SK-N-SH treated with all-trans-retinoic acid at 6 μM for 48 hours (cell line): ENCODE measurements around the gene PAXIP1.
A peak's percentile ranks its signal among the peaks of the same experiment; 100 is the strongest.

ENCODE experiments used
- ATAC-seq: fragments of 200-7000 bp; cut with Tn5 transposase; 3 replicates; pipeline ENCODE4 v1.9.1; 2020; ENCODE audit warnings: mild to moderate bottlenecking, moderate library complexity
- ARNTL ChIP-seq: fragments of 450-650 bp; formaldehyde crosslinking; IDR thresholded peaks from 2 replicates; pipeline ENCODE4 v1.5.0; 2020; ENCODE audit warnings: low read depth, mild to moderate bottlenecking, moderate library complexity, borderline replicate concordance
- BACH2 ChIP-seq: fragments of 250-450 bp; sonication (Bioruptor Pico); IDR thresholded peaks from 2 replicates; pipeline ENCODE4 v1.9.0; 2021; ENCODE audit warnings: mild to moderate bottlenecking, borderline replicate concordance
- CSDC2 ChIP-seq: fragments of 250-450 bp; sonication (Bioruptor Pico); IDR thresholded peaks from 2 replicates; pipeline ENCODE4 v1.5.0; 2020; ENCODE audit warnings: mild to moderate bottlenecking, moderate library complexity
- ESRRG ChIP-seq: fragments of 250-450 bp; sonication (Bioruptor Pico); IDR thresholded peaks from 2 replicates; pipeline ENCODE4 v1.6.1; 2021; ENCODE audit warnings: mild to moderate bottlenecking
- GLIS3 ChIP-seq: fragments of 250-450 bp; sonication (Bioruptor Pico); IDR thresholded peaks from 2 replicates; pipeline ENCODE4 v1.5.0; 2020; ENCODE audit warnings: mild to moderate bottlenecking, moderate library complexity
- OSR1 ChIP-seq: fragments of 250-450 bp; sonication (Bioruptor Pico); IDR thresholded peaks from 2 replicates; pipeline ENCODE4 v1.8.0; 2022; ENCODE audit warnings: moderate library complexity, mild to moderate bottlenecking, inconsistent platforms
- PPARA ChIP-seq: fragments of 250-450 bp; sonication (Bioruptor Pico); IDR thresholded peaks from 2 replicates; pipeline ENCODE4 v1.5.0; 2020; ENCODE audit warnings: mild to moderate bottlenecking, borderline replicate concordance
- RARB ChIP-seq: fragments of 250-450 bp; sonication (Bioruptor Pico); IDR thresholded peaks from 2 replicates; pipeline ENCODE4 v1.8.0; 2021; ENCODE audit warnings: mild to moderate bottlenecking, moderate library complexity
- SNAI2 ChIP-seq: fragments of 250-450 bp; sonication (Bioruptor Pico); IDR thresholded peaks from 2 replicates; pipeline ENCODE4 v1.5.0; 2020; ENCODE audit warnings: mild to moderate bottlenecking, moderate library complexity
- TCF4 ChIP-seq: fragments of 250-450 bp; sonication (Bioruptor Pico); IDR thresholded peaks from 2 replicates; pipeline ENCODE4 v1.8.0; 2021; ENCODE audit warnings: mild to moderate bottlenecking, moderate library complexity, borderline replicate concordance
- TOX ChIP-seq: fragments of 250-450 bp; sonication (Bioruptor Pico); IDR thresholded peaks from 2 replicates; pipeline ENCODE4 v1.8.0; 2021; ENCODE audit warnings: mild to moderate bottlenecking, moderate library complexity, borderline replicate concordance
- ZC3H10 ChIP-seq: fragments of 250-450 bp; sonication (Bioruptor Pico); IDR thresholded peaks from 2 replicates; pipeline ENCODE4 v1.5.1; 2021; ENCODE audit warnings: mild to moderate bottlenecking, moderate library complexity
- ZFP3 ChIP-seq: fragments of 250-450 bp; sonication (Bioruptor Pico); IDR thresholded peaks from 2 replicates; pipeline ENCODE4 v1.5.0; 2020; ENCODE audit warnings: mild to moderate bottlenecking, moderate library complexity
- ZFP30 ChIP-seq: fragments of 450-650 bp; formaldehyde crosslinking; IDR thresholded peaks from 2 replicates; pipeline ENCODE4 v1.5.0; 2022; ENCODE audit warnings: mild to moderate bottlenecking, moderate library complexity
- ZNF565 ChIP-seq: fragments of 450-650 bp; formaldehyde crosslinking; conservative IDR thresholded peaks from 2 replicates; pipeline ENCODE4 v1.5.0; 2020; ENCODE audit warnings: low read depth, mild to moderate bottlenecking, moderate library complexity
- ZNF70 ChIP-seq: fragments of 450-650 bp; formaldehyde crosslinking; IDR thresholded peaks from 2 replicates; pipeline ENCODE4 v1.5.0; 2020; ENCODE audit warnings: mild to moderate bottlenecking, moderate library complexity
- ZNF8 ChIP-seq: fragments of 450-650 bp; formaldehyde crosslinking; IDR thresholded peaks from 2 replicates; pipeline ENCODE4 v1.5.0; 2020; ENCODE audit warnings: mild to moderate bottlenecking, moderate library complexity
- TF ChIP-seq, protein P1 (sequence below): fragments of 250-450 bp; sonication (Bioruptor Pico); IDR thresholded peaks from 2 replicates; pipeline ENCODE4 v1.8.0; 2021; ENCODE audit warnings: low read depth, mild to moderate bottlenecking, moderate library complexity, borderline replicate concordance
- TF ChIP-seq, protein P2 (sequence below): fragments of 250-450 bp; sonication (Bioruptor Pico); IDR thresholded peaks from 2 replicates; pipeline ENCODE4 v1.8.0; 2020; ENCODE audit warnings: mild to moderate bottlenecking, moderate library complexity, borderline replicate concordance
- TF ChIP-seq, protein P3 (sequence below): fragments of 250-450 bp; sonication (Bioruptor Pico); IDR thresholded peaks from 2 replicates; pipeline ENCODE4 v1.5.0; 2020; ENCODE audit warnings: mild to moderate bottlenecking, moderate library complexity
- TF ChIP-seq, protein P4 (sequence below): fragments of 250-450 bp; sonication (Bioruptor Pico); IDR thresholded peaks from 2 replicates; pipeline ENCODE4 v1.5.1; 2021; ENCODE audit warnings: mild to moderate bottlenecking, moderate library complexity

The PAXIP1 gene

DNA sequence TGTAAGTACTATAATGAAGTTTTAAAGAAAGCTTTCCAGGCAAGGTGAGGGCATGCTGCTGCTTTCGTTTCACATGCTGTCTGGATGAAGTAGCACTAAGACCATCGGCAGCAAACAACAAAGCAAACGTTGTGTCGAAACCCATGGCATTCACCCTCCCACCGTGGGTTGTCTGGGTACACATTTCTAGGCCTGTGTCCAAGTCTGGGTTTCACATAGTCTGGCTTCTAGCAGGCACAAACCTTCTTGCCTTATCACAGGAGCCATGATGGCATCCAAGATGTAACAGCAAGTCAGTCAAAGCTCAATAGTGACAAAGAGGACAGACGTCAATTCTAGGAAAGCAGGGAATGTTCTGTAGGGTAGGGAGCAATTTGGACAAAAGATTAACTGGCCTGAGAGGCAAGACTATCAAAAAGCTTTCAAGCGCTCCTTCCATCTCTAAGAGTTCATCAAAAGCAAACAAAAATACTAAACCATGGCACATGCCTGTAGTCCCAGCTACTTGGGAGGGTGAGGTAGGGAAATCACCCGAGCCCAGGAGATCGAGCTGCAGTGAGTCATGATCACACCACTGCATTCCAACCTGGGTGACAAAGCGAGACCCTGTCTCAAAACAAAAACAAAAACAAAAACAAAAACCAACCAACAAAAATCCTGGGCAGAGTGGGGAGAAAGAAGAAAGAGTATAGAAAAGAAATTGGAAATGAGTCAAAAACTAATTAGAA, 42.7 kb downstream of the PAXIP1 start:
- no peak for TF ChIP-seq TOX (CRISPR knock-in tag)
- TF ChIP-seq ZNF8 (CRISPR knock-in tag) = no peak
- ATAC-seq = no peak

- no peak for ATAC-seq
- TF ChIP-seq GLIS3 (CRISPR knock-in tag) = no peak
- no peak for TF ChIP-seq CSDC2
- TF ChIP-seq, protein P1, sequence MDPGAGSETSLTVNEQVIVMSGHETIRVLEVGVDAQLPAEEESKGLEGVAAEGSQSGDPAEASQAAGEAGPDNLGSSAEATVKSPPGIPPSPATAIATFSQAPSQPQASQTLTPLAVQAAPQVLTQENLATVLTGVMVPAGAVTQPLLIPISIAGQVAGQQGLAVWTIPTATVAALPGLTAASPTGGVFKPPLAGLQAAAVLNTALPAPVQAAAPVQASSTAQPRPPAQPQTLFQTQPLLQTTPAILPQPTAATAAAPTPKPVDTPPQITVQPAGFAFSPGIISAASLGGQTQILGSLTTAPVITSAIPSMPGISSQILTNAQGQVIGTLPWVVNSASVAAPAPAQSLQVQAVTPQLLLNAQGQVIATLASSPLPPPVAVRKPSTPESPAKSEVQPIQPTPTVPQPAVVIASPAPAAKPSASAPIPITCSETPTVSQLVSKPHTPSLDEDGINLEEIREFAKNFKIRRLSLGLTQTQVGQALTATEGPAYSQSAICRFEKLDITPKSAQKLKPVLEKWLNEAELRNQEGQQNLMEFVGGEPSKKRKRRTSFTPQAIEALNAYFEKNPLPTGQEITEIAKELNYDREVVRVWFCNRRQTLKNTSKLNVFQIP = no peak
- no peak for TF ChIP-seq ARNTL (CRISPR knock-in tag)
- TF ChIP-seq OSR1 (CRISPR knock-in tag) = no peak
- no peak for TF ChIP-seq SNAI2 (CRISPR knock-in tag)
- TF ChIP-seq RARB (CRISPR knock-in tag) = no peak
- TF ChIP-seq ZFP3 (CRISPR knock-in tag) = no peak
- TF ChIP-seq, all 23 proteins: peak for 0
These were observed 46.5 kb downstream of the PAXIP1 start for GRCh38 chr7:154956427-154956826.

- TF ChIP-seq ZFP3 (CRISPR knock-in tag) (no peak), ESRRG (no peak), RARB (CRISPR knock-in tag) (no peak), TOX (CRISPR knock-in tag) (no peak), OSR1 (CRISPR knock-in tag) (no peak), ZNF565 (no peak), BACH2 (CRISPR knock-in tag) (no peak)
- TF ChIP-seq, protein P2, sequence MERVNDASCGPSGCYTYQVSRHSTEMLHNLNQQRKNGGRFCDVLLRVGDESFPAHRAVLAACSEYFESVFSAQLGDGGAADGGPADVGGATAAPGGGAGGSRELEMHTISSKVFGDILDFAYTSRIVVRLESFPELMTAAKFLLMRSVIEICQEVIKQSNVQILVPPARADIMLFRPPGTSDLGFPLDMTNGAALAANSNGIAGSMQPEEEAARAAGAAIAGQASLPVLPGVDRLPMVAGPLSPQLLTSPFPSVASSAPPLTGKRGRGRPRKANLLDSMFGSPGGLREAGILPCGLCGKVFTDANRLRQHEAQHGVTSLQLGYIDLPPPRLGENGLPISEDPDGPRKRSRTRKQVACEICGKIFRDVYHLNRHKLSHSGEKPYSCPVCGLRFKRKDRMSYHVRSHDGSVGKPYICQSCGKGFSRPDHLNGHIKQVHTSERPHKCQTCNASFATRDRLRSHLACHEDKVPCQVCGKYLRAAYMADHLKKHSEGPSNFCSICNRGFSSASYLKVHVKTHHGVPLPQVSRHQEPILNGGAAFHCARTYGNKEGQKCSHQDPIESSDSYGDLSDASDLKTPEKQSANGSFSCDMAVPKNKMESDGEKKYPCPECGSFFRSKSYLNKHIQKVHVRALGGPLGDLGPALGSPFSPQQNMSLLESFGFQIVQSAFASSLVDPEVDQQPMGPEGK (CRISPR knock-in tag) = no peak
These were observed 49.8 kb downstream of the PAXIP1 start for GRCh38 chr7:154953006-154953684.

GRCh38 chr7:154950960-154951359, 52.0 kb downstream of the PAXIP1 start:
- no peak for TF ChIP-seq ARNTL (CRISPR knock-in tag)
- no peak for TF ChIP-seq ZNF565
- TF ChIP-seq, protein P1 = no peak
- no peak for TF ChIP-seq PPARA (CRISPR knock-in tag)
- no peak for TF ChIP-seq ESRRG
- TF ChIP-seq GLIS3 (CRISPR knock-in tag) = no peak
- TF ChIP-seq, protein P3, sequence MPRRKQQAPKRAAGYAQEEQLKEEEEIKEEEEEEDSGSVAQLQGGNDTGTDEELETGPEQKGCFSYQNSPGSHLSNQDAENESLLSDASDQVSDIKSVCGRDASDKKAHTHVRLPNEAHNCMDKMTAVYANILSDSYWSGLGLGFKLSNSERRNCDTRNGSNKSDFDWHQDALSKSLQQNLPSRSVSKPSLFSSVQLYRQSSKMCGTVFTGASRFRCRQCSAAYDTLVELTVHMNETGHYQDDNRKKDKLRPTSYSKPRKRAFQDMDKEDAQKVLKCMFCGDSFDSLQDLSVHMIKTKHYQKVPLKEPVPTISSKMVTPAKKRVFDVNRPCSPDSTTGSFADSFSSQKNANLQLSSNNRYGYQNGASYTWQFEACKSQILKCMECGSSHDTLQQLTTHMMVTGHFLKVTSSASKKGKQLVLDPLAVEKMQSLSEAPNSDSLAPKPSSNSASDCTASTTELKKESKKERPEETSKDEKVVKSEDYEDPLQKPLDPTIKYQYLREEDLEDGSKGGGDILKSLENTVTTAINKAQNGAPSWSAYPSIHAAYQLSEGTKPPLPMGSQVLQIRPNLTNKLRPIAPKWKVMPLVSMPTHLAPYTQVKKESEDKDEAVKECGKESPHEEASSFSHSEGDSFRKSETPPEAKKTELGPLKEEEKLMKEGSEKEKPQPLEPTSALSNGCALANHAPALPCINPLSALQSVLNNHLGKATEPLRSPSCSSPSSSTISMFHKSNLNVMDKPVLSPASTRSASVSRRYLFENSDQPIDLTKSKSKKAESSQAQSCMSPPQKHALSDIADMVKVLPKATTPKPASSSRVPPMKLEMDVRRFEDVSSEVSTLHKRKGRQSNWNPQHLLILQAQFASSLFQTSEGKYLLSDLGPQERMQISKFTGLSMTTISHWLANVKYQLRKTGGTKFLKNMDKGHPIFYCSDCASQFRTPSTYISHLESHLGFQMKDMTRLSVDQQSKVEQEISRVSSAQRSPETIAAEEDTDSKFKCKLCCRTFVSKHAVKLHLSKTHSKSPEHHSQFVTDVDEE (CRISPR knock-in tag) = no peak
- TF ChIP-seq, protein P4, sequence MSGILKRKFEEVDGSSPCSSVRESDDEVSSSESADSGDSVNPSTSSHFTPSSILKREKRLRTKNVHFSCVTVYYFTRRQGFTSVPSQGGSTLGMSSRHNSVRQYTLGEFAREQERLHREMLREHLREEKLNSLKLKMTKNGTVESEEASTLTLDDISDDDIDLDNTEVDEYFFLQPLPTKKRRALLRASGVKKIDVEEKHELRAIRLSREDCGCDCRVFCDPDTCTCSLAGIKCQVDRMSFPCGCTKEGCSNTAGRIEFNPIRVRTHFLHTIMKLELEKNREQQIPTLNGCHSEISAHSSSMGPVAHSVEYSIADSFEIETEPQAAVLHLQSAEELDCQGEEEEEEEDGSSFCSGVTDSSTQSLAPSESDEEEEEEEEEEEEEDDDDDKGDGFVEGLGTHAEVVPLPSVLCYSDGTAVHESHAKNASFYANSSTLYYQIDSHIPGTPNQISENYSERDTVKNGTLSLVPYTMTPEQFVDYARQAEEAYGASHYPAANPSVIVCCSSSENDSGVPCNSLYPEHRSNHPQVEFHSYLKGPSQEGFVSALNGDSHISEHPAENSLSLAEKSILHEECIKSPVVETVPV (CRISPR knock-in tag) = no peak
- TF ChIP-seq, protein P2 (CRISPR knock-in tag) = no peak
- TF ChIP-seq BACH2 (CRISPR knock-in tag) = no peak
- TF ChIP-seq CSDC2 = no peak
- TF ChIP-seq ZFP3 (CRISPR knock-in tag) = no peak
- TF ChIP-seq SNAI2 (CRISPR knock-in tag) = no peak
- TF ChIP-seq TCF4 (CRISPR knock-in tag) = no peak
- no peak for TF ChIP-seq ZFP30 (CRISPR knock-in tag)
- TF ChIP-seq ZNF70 (CRISPR knock-in tag) = no peak
- no peak for TF ChIP-seq OSR1 (CRISPR knock-in tag)
- no peak for TF ChIP-seq TOX (CRISPR knock-in tag)
- TF ChIP-seq RARB (CRISPR knock-in tag) = no peak
- no peak for TF ChIP-seq ZC3H10 (CRISPR knock-in tag)
- TF ChIP-seq, all 23 proteins: peak for 0
- no peak for ATAC-seq

More at GRCh38 chr7:154953006-154953684, 49.8 kb downstream of the PAXIP1 start:
- peak; percentile 76 for ATAC-seq
